Activated B cell treated with CpG ODN at 0.5 μM for 24 hours (primary cell): Measurements from ENCODE around the gene BDNF. TPM values are rescaled to one million over a fixed set of nuclear protein-coding genes. Genes with fewer than 3 reads are reported as not detected.

Experiments used
- ATAC-seq: fragments of 200-7000 bp; cut with Tn5 transposase; one replicate; pipeline ENCODE4 v1.10.0; 2021; ENCODE audit warnings: low read depth, mild to moderate bottlenecking, moderate library complexity
- CTCF ChIA-PET: fragments of 350-600 bp; sonication (Branson Sonifier 250); formaldehyde crosslinking; loops from one replicate; lab custom pipeline; 2021; ENCODE audit warnings: antibody characterized with exemption; lab: Charles Lee
- POLR2A ChIA-PET: fragments of 350-600 bp; sonication (Branson Sonifier 250); formaldehyde crosslinking; loops from one replicate; lab custom pipeline; 2021; ENCODE audit warnings: antibody characterized with exemption; lab: Charles Lee
- DNase-seq: peaks from one replicate; pipeline ENCODE4 v3.0.0; 2022
- H3K27ac Mint-ChIP-seq: one replicate; pipeline ENCODE4 v1.8.0; 2020; ENCODE audit warnings: mixed read lengths
- H3K27me3 Mint-ChIP-seq: one replicate; pipeline ENCODE4 v1.8.0; 2021; ENCODE audit warnings: mixed read lengths
- H3K36me3 Mint-ChIP-seq: one replicate; pipeline ENCODE4 v1.8.0; 2021; ENCODE audit warnings: low read depth, mixed read lengths
- H3K4me1 Mint-ChIP-seq: one replicate; pipeline ENCODE4 v1.8.0; 2021; ENCODE audit warnings: mixed read lengths
- H3K4me3 Mint-ChIP-seq: one replicate; pipeline ENCODE4 v1.8.0; 2020; ENCODE audit warnings: mild to moderate bottlenecking, mixed read lengths
- H3K9me3 Mint-ChIP-seq: one replicate; pipeline ENCODE4 v1.8.0; 2020; ENCODE audit warnings: mixed read lengths
- intact Hi-C: fragments of 100-400 bp; cut with micrococcal nuclease; formaldehyde crosslinking; loops from one replicate; pipeline ENCODE4 v1.15.1; 2024
- total RNA-seq: library from RNA; stranded (reverse); gene quantifications from 2 replicates; pipeline ENCODE4 v1.2.3, GENCODE V29; 2022
- TF ChIP-seq, protein P1 (sequence below): fragments of 200-600 bp; IDR thresholded peaks from one replicate; pipeline ENCODE4 v1.8.0; 2022; ENCODE audit warnings: antibody characterized with exemption, mild to moderate bottlenecking

The BDNF gene
- total RNA-seq, 1 donor from 2014 or later: not detected

DNA sequence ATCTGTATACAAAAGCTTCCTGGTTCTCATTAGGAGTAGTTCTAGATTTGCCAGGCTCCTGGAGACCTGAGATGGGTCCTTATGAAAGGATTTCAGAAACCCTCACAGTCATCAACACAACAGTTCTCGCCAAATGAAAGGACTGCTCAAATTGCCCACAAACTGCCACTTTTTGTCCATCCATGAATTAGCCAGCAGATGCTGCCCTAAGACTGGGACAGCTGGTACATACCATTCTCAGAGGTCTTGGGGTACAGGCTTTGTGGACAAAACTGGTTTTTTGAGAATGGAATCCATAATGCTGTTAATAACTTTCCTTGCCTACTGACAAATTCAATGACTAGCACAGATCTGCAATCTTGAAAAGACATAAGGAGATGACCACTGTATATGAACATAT is 23.4 kb upstream of the BDNF start:
- H3K9me3 Mint-ChIP-seq: peaks cover 4% of the 10 kb centered on the region
- H3K27me3 Mint-ChIP-seq: peaks cover 48% of the 10 kb centered on the region
- no peak overlapping the region for H3K27ac Mint-ChIP-seq
- no peak overlapping the region for H3K4me3 Mint-ChIP-seq
- DNase-seq: no peak
- TF ChIP-seq, protein P1, sequence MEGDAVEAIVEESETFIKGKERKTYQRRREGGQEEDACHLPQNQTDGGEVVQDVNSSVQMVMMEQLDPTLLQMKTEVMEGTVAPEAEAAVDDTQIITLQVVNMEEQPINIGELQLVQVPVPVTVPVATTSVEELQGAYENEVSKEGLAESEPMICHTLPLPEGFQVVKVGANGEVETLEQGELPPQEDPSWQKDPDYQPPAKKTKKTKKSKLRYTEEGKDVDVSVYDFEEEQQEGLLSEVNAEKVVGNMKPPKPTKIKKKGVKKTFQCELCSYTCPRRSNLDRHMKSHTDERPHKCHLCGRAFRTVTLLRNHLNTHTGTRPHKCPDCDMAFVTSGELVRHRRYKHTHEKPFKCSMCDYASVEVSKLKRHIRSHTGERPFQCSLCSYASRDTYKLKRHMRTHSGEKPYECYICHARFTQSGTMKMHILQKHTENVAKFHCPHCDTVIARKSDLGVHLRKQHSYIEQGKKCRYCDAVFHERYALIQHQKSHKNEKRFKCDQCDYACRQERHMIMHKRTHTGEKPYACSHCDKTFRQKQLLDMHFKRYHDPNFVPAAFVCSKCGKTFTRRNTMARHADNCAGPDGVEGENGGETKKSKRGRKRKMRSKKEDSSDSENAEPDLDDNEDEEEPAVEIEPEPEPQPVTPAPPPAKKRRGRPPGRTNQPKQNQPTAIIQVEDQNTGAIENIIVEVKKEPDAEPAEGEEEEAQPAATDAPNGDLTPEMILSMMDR: no peak
- H3K36me3 Mint-ChIP-seq: no peaks in the 10 kb centered on the region
- ATAC-seq: no peak
- CTCF ChIA-PET: no interaction called here
- intact Hi-C loops: no loop called here
- peaks cover 4% of the 10 kb centered on the region for H3K4me1 Mint-ChIP-seq
- POLR2A ChIA-PET: no interaction called here

- Mint-ChIP-seq H3K4me1 (peaks cover 6% of the 10 kb centered on the region), H3K4me3 (no peak overlapping the region), H3K27me3 (peaks cover 52% of the 10 kb centered on the region), H3K36me3 (no peaks in the 10 kb centered on the region), H3K9me3 (peaks cover 4% of the 10 kb centered on the region), H3K27ac (no peak overlapping the region)
- DNase-seq: no peak
- ChIA-PET CTCF (no interaction called here), POLR2A (no interaction called here)
- TF ChIP-seq, protein P1: no peak
- intact Hi-C loops: no loop called here
- ATAC-seq: no peak
These were observed 22.7 kb upstream of the BDNF start for GRCh38 chr11:27722953-27723344.

GRCh38 chr11:27722117-27722952 is 22.1 kb upstream of the BDNF start:
- Mint-ChIP-seq H3K27ac (no peak overlapping the region), H3K4me1 (peaks cover 6% of the 10 kb centered on the region), H3K4me3 (peak overlapping the region; percentile 16), H3K9me3 (peaks cover 4% of the 10 kb centered on the region), H3K27me3 (peaks cover 58% of the 10 kb centered on the region), H3K36me3 (no peaks in the 10 kb centered on the region)
- DNase-seq (no peak), ATAC-seq (no peak)
- intact Hi-C loops: no loop called here
- TF ChIP-seq, protein P1: no peak
- ChIA-PET POLR2A (no interaction called here), CTCF (no interaction called here)

- intact Hi-C loops: loop anchor here (2.0 kb wide), 1 partner anchor 23 kb away; no protein-coding TSS in a partner anchor
- ATAC-seq: no peak
- peaks cover 60% of the 10 kb centered on the region for H3K27me3 Mint-ChIP-seq
- H3K9me3 Mint-ChIP-seq: peaks cover 4% of the 10 kb centered on the region
- TF ChIP-seq, protein P1: no peak
- CTCF ChIA-PET: no interaction called here
- peaks cover 6% of the 10 kb centered on the region for H3K4me1 Mint-ChIP-seq
- DNase-seq: no peak
- H3K27ac Mint-ChIP-seq: no peak overlapping the region
- no peaks in the 10 kb centered on the region for H3K36me3 Mint-ChIP-seq
- POLR2A ChIA-PET: no interaction called here
- H3K4me3 Mint-ChIP-seq: no peak overlapping the region
These were observed 21.2 kb upstream of the BDNF start for GRCh38 chr11:27721264-27722116.
